Right lobe of liver (tissue), 6 donors: Measurements from ENCODE around the gene MCM8. TPM values are rescaled to one million over a fixed set of nuclear protein-coding genes. Genes with fewer than 3 reads are reported as not detected.

Experiments
- ATAC-seq, 4 donors: fragments of 200-7000 bp; cut with Tn5 transposase; one replicate each; pipeline ENCODE4 v1.9.1; 2020; ENCODE audit warnings: mild to moderate bottlenecking in 4 of 4, moderate library complexity in 4 of 4
- DNase-seq, 3 donors: peaks; one replicate each; pipeline ENCODE4 v3.0.0-alpha.2; 2020
- H3K27ac ChIP-seq, 3 donors: fragments of 200-600 bp; one replicate each; pipeline ENCODE4 v1.8.0; 2022
- H3K27me3 ChIP-seq, 2 donors: fragments of 200-600 bp; one replicate each; pipeline ENCODE4 v1.8.0; 2022
- H3K36me3 ChIP-seq, 4 donors: fragments of 200-600 bp; sonication (generic) in 1 of 4; one replicate each; pipeline versions ENCODE4 v1.5.1 to v1.8.0; 2017 to 2022; ENCODE audit warnings: control low read depth in 1 of 4
- H3K4me1 ChIP-seq, 4 donors: fragments of 200-600 bp; sonication (generic) in 1 of 4; one replicate each; pipeline versions ENCODE4 v1.5.1 to v1.8.0; 2017 to 2022; ENCODE audit warnings: control low read depth in 1 of 4
- H3K4me3 ChIP-seq, 3 donors: fragments of 200-600 bp; one replicate each; pipeline ENCODE4 v1.8.0; 2022
- H3K9me3 ChIP-seq, 4 donors: fragments of 200-600 bp; sonication (generic) in 1 of 4; one replicate each; pipeline versions ENCODE4 v1.5.1 to v1.8.0; 2017 to 2022; ENCODE audit warnings: control low read depth in 1 of 4
- CTCF ChIP-seq, 4 donors: fragments of 200-600 bp in 3 of 4; fragments of 450-650 bp in 1 of 4; IDR thresholded peaks; one replicate each; pipeline versions ENCODE4 v1.5.1 to v1.8.0; 2016 to 2022; ENCODE audit warnings: antibody characterized with exemption in 4 of 4, mild to moderate bottlenecking in 2 of 4
- POLR2A ChIP-seq: fragments of 450-650 bp; IDR thresholded peaks from one replicate; pipeline ENCODE4 v1.6.1; 2017; ENCODE audit warnings: antibody characterized with exemption, mild to moderate bottlenecking
- WGBS: methylation state at CpG from one replicate; pipeline ENCODE4 v1.1.6; 2018; ENCODE audit warnings: low coverage, low lambda C conversion rate; ENCODE audit not compliant: insufficient coverage; ENCODE audit errors: missing lambda C conversion rate; 5-methylcytosine and 5-hydroxymethylcytosine counted together
- intact Hi-C, 2 donors: fragments of 100-400 bp; cut with DNase I; formaldehyde crosslinking; loops; one replicate each; pipeline versions ENCODE4 v1.11.2 to v1.14.1; 2022
- total RNA-seq, 6 experiments: library from RNA; depleted of rRNA in 2 of 6; stranded (reverse); fragments of >200 nt in 2 of 6; fragmentation: NEBNext Ultra II Directional in 3 of 6; extraction: Animal tissue kit (Norgen Biotek cat#: 25700) in 3 of 6; gene quantifications; one replicate each; pipeline versions ENCODE4 v1.1.0 to v1.2.4, GENCODE V29; 2016 to 2023
- donor health status: DM: no; HTN: yes; CAD: no.
- donor health status: DM: no; HTN: no; CAD: no.
- donor health status: DM: no; HTN: no; CAD: no.
- donor health status: DM: no; HTN: yes; CAD: no.
- donor health status: DM: no; HTN: yes; CAD: no.

Gene MCM8
- total RNA-seq, 6 experiments from 2014 or later = 1.4 to 2.5 (median 1.6) TPM

GRCh38 chr20:5991623-5992441 lies 41.4 kb downstream of the MCM8 start:
- Histone ChIP-seq H3K9me3 (no peaks in the 10 kb centered on the region), H3K27me3 (no peaks in the 10 kb centered on the region), H3K36me3 (peaks cover 0 to 4% (median 0%) of the 10 kb centered on the region in 4 donors), H3K4me3 (no peak overlapping the region), H3K4me1 (no peaks in the 10 kb centered on the region), H3K27ac (no peak overlapping the region)
- DNase-seq = no peak
- no peak for TF ChIP-seq POLR2A
- TF ChIP-seq CTCF (IDR thresholded peaks at IDR 0.05) = no peak
- intact Hi-C loops = no loop called here
- 94% methylated on average over 2 of the region's 2 CpGs for WGBS
- no peak for ATAC-seq

GRCh38 chr20:5996765-5997164 lies 46.3 kb downstream of the MCM8 start:
- Histone ChIP-seq H3K4me1 (no peaks in the 10 kb centered on the region), H3K27ac (no peak overlapping the region), H3K4me3 (no peak overlapping the region), H3K9me3 (no peaks in the 10 kb centered on the region), H3K36me3 (no peaks in the 10 kb centered on the region), H3K27me3 (no peaks in the 10 kb centered on the region)
- 100% methylated on average over 1 of the region's 1 CpG for WGBS
- TF ChIP-seq POLR2A = no peak
- TF ChIP-seq CTCF (IDR thresholded peaks at IDR 0.05) = no peak
- ATAC-seq (peak in 2 of 4 donors; percentile 21 to 26), DNase-seq (no peak)
- intact Hi-C loops = no loop called here

GRCh38 chr20:5999783-6000182 lies 49.3 kb downstream of the MCM8 start:
- intact Hi-C loops = no loop called here
- WGBS = 90% methylated on average over 9 of the region's 9 CpGs
- Histone ChIP-seq H3K4me1 (peaks cover 0 to 4% (median 0%) of the 10 kb centered on the region in 4 donors), H3K27me3 (no peaks in the 10 kb centered on the region), H3K4me3 (no peak overlapping the region), H3K27ac (no peak overlapping the region), H3K36me3 (no peaks in the 10 kb centered on the region), H3K9me3 (no peaks in the 10 kb centered on the region)
- DNase-seq = no peak
- TF ChIP-seq CTCF (IDR thresholded peaks at IDR 0.05) (no peak), POLR2A (no peak)
- ATAC-seq = no peak

- H3K4me3 ChIP-seq = no peak overlapping the region
- no peaks in the 10 kb centered on the region for H3K9me3 ChIP-seq
- no peak for ATAC-seq
- H3K36me3 ChIP-seq = no peaks in the 10 kb centered on the region
- WGBS = 80% methylated on average over 7 of the region's 8 CpGs
- TF ChIP-seq CTCF (IDR thresholded peaks at IDR 0.05) = no peak
- no peak for TF ChIP-seq POLR2A
- H3K27ac ChIP-seq = no peak overlapping the region
- no peaks in the 10 kb centered on the region for H3K27me3 ChIP-seq
- intact Hi-C loops = no loop called here
- DNase-seq = no peak
- H3K4me1 ChIP-seq = peaks cover 0 to 9% (median 0%) of the 10 kb centered on the region in 4 donors
These were observed 50.4 kb downstream of the MCM8 start for GRCh38 chr20:6000871-6001270.
